Measurements from ENCODE around the gene TBX18. TPM values are rescaled to one million over a fixed set of nuclear protein-coding genes. Genes with fewer than 3 reads are reported as not detected.

The TBX18 gene
- total RNA-seq, 1 experiment from 2014 or later = 0.42 TPM

DNA sequence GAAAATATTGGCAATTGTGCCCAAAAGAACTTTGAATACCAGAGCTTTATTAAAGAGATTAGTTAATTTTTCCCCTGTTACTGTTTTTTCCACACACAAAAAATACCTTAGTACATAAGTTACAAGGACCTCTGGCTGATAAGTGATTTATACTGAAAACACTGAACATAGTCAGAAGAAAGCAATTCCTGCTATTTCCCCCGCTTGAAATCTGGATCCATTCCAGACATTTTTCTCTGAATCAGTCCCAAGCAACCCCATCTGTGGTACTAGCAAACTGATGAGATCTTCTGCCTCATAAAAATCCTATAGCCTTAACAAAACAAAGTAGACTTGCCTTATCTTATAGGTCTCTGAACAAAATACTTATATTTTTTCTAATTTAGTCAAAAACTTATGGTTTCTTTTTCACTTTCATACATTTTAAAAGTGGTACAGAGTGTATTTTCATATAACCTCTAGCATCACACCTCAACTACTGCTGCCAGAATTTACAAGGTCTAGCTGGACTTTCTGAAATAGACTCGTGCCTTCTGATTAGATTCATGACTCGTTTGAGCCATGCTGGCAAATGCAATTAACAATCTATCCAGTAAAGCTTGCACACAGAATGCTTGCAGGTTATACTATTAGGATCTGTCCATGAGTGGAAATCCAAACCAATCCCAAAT is 111.9 kb downstream of the TBX18 start:
- TF ChIP-seq CTCF (IDR thresholded peaks at IDR 0.05; ENCODE audit: unreplicated experiment) = no peak
- no peaks in the 10 kb centered on the region for H3K36me3 Mint-ChIP-seq (ENCODE audit: insufficient read depth, unreplicated experiment)
- BruUV-seq (replicated peaks) = no TSS peak
- peak; percentile 68 for DNase-seq (ENCODE audit: unreplicated experiment)
- POLR2A ChIA-PET = no interaction called here
- no peak overlapping the region for H3K4me3 Mint-ChIP-seq (ENCODE audit: unreplicated experiment)
- CTCF ChIA-PET = no interaction called here
- H3K4me1 Mint-ChIP-seq (ENCODE audit: insufficient read depth, unreplicated experiment) = peaks cover 27% of the 10 kb centered on the region
- H3K27ac Mint-ChIP-seq (ENCODE audit: low read depth, unreplicated experiment) = peak overlapping the region; percentile 33
- intact Hi-C loops (cut with micrococcal nuclease) = no loop called here
- peaks cover 6% of the 10 kb centered on the region for H3K9me3 Mint-ChIP-seq (ENCODE audit: unreplicated experiment)
- H3K27me3 Mint-ChIP-seq (ENCODE audit: insufficient read depth, unreplicated experiment) = no peaks in the 10 kb centered on the region

DNA sequence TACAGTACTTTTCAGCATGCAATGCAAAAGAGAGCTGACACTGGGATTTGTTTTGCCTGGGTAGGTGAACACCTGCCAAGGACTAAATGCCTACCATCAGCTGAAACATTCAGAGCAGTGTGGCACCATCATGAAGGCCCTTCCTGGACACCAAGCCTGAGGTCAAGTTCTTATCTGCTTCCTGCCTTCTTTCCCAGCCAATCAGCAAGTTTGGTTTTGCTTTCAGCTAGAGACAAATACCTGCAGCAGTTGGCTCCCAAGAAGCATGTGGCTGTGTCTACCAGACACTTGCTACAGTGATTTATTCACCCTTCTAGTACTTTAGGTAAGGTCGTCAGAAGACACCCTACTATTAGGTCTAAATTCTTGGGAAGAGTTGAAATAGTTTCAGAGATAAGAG is 112.8 kb downstream of the TBX18 start:
- BruUV-seq (replicated peaks) = no TSS peak
- intact Hi-C loops (cut with micrococcal nuclease) = no loop called here
- POLR2A ChIA-PET = interaction anchor here (0.7 kb wide), 1 partner anchor 55 kb away, joined by 4 read pairs; no protein-coding TSS in a partner anchor
- Mint-ChIP-seq H3K9me3 (ENCODE audit: unreplicated experiment) (peaks cover 6% of the 10 kb centered on the region), H3K36me3 (ENCODE audit: insufficient read depth, unreplicated experiment) (no peaks in the 10 kb centered on the region), H3K4me3 (ENCODE audit: unreplicated experiment) (no peak overlapping the region), H3K27me3 (ENCODE audit: insufficient read depth, unreplicated experiment) (no peaks in the 10 kb centered on the region), H3K27ac (ENCODE audit: low read depth, unreplicated experiment) (peak overlapping the region; percentile 33), H3K4me1 (ENCODE audit: insufficient read depth, unreplicated experiment) (peaks cover 27% of the 10 kb centered on the region)
- DNase-seq (ENCODE audit: unreplicated experiment) = no peak
- no peak for TF ChIP-seq CTCF (IDR thresholded peaks at IDR 0.05; ENCODE audit: unreplicated experiment)
- CTCF ChIA-PET = no interaction called here

DNA sequence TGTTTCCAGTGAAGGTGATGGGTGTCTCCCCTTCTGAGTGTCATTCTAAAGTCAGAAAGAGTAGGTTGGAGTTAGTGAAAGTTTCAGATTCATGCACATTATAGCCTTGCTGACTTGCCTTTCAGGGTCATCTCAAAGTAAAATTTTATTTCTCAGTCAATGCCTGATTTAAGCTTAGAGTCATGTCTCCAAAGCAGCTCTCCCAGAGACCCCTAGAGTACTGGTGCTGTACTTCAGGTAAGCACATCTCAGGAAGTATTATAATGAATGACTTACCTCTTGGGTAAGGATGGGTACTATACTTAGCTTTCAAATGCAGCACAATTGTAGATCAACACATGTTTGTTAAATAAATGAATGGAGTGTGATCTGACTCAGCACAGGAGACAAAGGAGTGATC is 116.0 kb downstream of the TBX18 start:
- no peak for TF ChIP-seq CTCF (IDR thresholded peaks at IDR 0.05; ENCODE audit: unreplicated experiment)
- Mint-ChIP-seq H3K4me3 (ENCODE audit: unreplicated experiment) (no peak overlapping the region), H3K4me1 (ENCODE audit: insufficient read depth, unreplicated experiment) (peaks cover 49% of the 10 kb centered on the region), H3K27ac (ENCODE audit: low read depth, unreplicated experiment) (no peak overlapping the region), H3K27me3 (ENCODE audit: insufficient read depth, unreplicated experiment) (no peaks in the 10 kb centered on the region), H3K36me3 (ENCODE audit: insufficient read depth, unreplicated experiment) (no peaks in the 10 kb centered on the region), H3K9me3 (ENCODE audit: unreplicated experiment) (peaks cover 6% of the 10 kb centered on the region)
- BruUV-seq (replicated peaks) = no TSS peak
- ChIA-PET CTCF (no interaction called here), POLR2A (interaction anchor here (0.7 kb wide), 1 partner anchor 148 kb away, joined by 3 read pairs; no protein-coding TSS in a partner anchor)
- intact Hi-C loops (cut with micrococcal nuclease) = no loop called here
- no peak for DNase-seq (ENCODE audit: unreplicated experiment)

DNA sequence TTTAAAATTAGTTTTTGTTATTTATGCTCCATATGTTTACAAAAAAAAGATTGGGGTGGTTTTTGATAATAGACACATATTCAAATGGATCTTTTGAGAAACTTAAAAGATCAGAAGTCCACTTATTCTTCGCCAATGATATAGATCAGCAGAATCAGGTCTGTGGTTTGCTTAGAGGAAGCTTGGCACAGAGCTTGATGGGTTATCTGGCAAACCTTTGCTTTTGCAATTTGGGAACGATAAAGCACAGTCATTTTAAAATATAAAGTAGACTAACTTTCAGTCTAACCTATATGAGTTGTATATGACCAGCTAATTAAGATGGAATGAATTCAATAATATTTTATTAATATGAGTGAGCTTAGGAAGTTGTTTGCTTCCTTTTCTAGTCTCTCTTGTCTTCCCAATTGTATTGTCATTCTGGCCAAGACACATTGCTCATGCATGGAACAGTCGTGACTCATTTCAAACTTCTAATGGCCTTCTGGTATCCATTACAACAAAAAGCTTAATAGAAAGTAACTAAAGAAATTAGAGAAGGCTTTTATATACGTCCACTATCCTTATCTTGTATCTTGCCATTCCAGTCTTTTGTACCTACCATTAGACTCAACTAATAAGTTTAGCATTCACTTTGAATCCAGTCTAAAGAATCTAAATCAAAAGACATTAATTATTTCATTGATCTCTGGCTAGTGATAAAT is 118.7 kb downstream of the TBX18 start:
- no peak for TF ChIP-seq CTCF (IDR thresholded peaks at IDR 0.05; ENCODE audit: unreplicated experiment)
- Mint-ChIP-seq H3K27me3 (ENCODE audit: insufficient read depth, unreplicated experiment) (no peaks in the 10 kb centered on the region), H3K27ac (ENCODE audit: low read depth, unreplicated experiment) (peak overlapping the region; percentile 60), H3K36me3 (ENCODE audit: insufficient read depth, unreplicated experiment) (no peaks in the 10 kb centered on the region), H3K9me3 (ENCODE audit: unreplicated experiment) (peaks cover 6% of the 10 kb centered on the region), H3K4me1 (ENCODE audit: insufficient read depth, unreplicated experiment) (peaks cover 33% of the 10 kb centered on the region), H3K4me3 (ENCODE audit: unreplicated experiment) (no peak overlapping the region)
- intact Hi-C loops (cut with micrococcal nuclease) = no loop called here
- no TSS peak for BruUV-seq (replicated peaks)
- DNase-seq (ENCODE audit: unreplicated experiment) = peak; percentile 63
- CTCF ChIA-PET = interaction anchor here (1.1 kb wide), 1 partner anchor 26 kb away, joined by 3 read pairs; no protein-coding TSS in a partner anchor
- POLR2A ChIA-PET = interaction anchor here (0.5 to 1.6 kb wide), 5 partner anchors 16 to 197 kb away, joined by 3 to 4 read pairs (median 3); no protein-coding TSS in a partner anchor

Data from MCF 10A (cell line).